IMR-90 (cell line): ENCODE results near the gene ENTPD3. TPM values are rescaled to one million over a fixed set of nuclear protein-coding genes. Genes with fewer than 3 reads are reported as not detected.

ENCODE experiments used
- ATAC-seq: fragments of 200-7000 bp; cut with Tn5 transposase; 2 replicates; pipeline ENCODE4 v1.9.1; 2020; ENCODE audit warnings: low read depth, mild to moderate bottlenecking, moderate library complexity
- BruUV-seq: library from RNA; stranded (reverse); fragments of 400-500 nt; replicated peaks from 2 replicates; lab custom pipeline; 2021; lab: Mats Ljungman, UMichigan
- CTCF ChIA-PET: fragments of 300-600 bp; formaldehyde crosslinking; extraction: SDS; loops from one replicate; lab custom pipeline; 2021; ENCODE audit warnings: antibody characterized with exemption; lab: Yijun Ruan, JAX
- POLR2A ChIA-PET: fragments of 300-600 bp; sonication (Branson Sonifier 250); formaldehyde crosslinking; loops from one replicate; lab custom pipeline; 2022; ENCODE audit warnings: antibody characterized with exemption; ENCODE audit not compliant: unreplicated experiment; lab: Charles Lee
- DNase-seq: peaks from one replicate; pipeline ENCODE4 v3.0.0; 2013
- H2AFZ ChIP-seq: replicated peaks from 2 replicates; pipeline ENCODE3; 2013; ENCODE audit warnings: low read length, mild to moderate bottlenecking; ENCODE audit not compliant: poor library complexity
- H2AK5ac ChIP-seq: 2 replicates; pipeline ENCODE4 v1.6.1; 2013; ENCODE audit warnings: low read depth, low read length, inconsistent platforms
- H2AK9ac ChIP-seq: replicated peaks from 2 replicates; pipeline ENCODE3; 2013; ENCODE audit warnings: mild to moderate bottlenecking, low read depth, low read length, moderate library complexity; ENCODE audit not compliant: poor library complexity
- H2BK120ac ChIP-seq: 2 replicates; pipeline ENCODE4 v1.6.1; 2013; ENCODE audit warnings: low read depth, low read length, inconsistent platforms
- H2BK15ac ChIP-seq: 3 replicates; pipeline ENCODE4 v1.6.1; 2013; ENCODE audit warnings: low read depth, low read length, inconsistent platforms
- H2BK20ac ChIP-seq: 2 replicates; pipeline ENCODE4 v1.6.1; 2013; ENCODE audit warnings: low read depth, mild to moderate bottlenecking, inconsistent platforms, low read length, moderate library complexity
- H2BK5ac ChIP-seq: 2 replicates; pipeline ENCODE4 v1.6.1; 2013; ENCODE audit warnings: mild to moderate bottlenecking, low read depth, low read length, inconsistent platforms; ENCODE audit not compliant: poor library complexity, severe bottlenecking
- H3K14ac ChIP-seq: replicated peaks from 2 replicates; pipeline ENCODE4 v1.6.1; 2013; ENCODE audit warnings: low read depth, low read length, inconsistent platforms
- H3K18ac ChIP-seq: 2 replicates; pipeline ENCODE4 v1.6.1; 2013; ENCODE audit warnings: low read depth, low read length, control low read depth
- H3K23ac ChIP-seq: 2 replicates; pipeline ENCODE4 v1.6.1; 2013; ENCODE audit warnings: low read depth, low read length, inconsistent platforms
- H3K27ac ChIP-seq: 2 replicates; pipeline ENCODE4 v1.5.1; 2013; ENCODE audit warnings: mild to moderate bottlenecking, control low read depth, low read length; ENCODE audit not compliant: insufficient read depth
- H3K27me3 ChIP-seq: 2 replicates; pipeline ENCODE4 v1.6.1; 2013; ENCODE audit warnings: low read length; ENCODE audit not compliant: control insufficient read depth, insufficient read depth
- H3K36me3 ChIP-seq: 2 replicates; pipeline ENCODE4 v1.6.1; 2013; ENCODE audit warnings: low read length, mixed read lengths; ENCODE audit not compliant: control insufficient read depth, insufficient read depth
- H3K4ac ChIP-seq: 2 replicates; pipeline ENCODE4 v1.6.1; 2013; ENCODE audit warnings: low read depth, low read length, inconsistent platforms
- H3K4me1 ChIP-seq: 2 replicates; pipeline ENCODE4 v1.6.1; 2013; ENCODE audit warnings: low read length, mixed read lengths; ENCODE audit not compliant: control insufficient read depth, insufficient read depth
- H3K4me2 ChIP-seq: 2 replicates; pipeline ENCODE4 v1.6.1; 2013; ENCODE audit warnings: low read depth, mild to moderate bottlenecking, control low read depth, low read length, moderate library complexity
- H3K4me3 ChIP-seq: 2 replicates; pipeline ENCODE4 v1.5.1; 2013; ENCODE audit warnings: low read depth, mild to moderate bottlenecking, control low read depth, low read length, moderate library complexity; ENCODE audit not compliant: insufficient read depth
- H3K56ac ChIP-seq: 2 replicates; pipeline ENCODE4 v1.6.1; 2013; ENCODE audit warnings: low read length, inconsistent platforms; ENCODE audit not compliant: insufficient read depth; ENCODE audit errors: extremely low read depth
- H3K79me1 ChIP-seq, 2 experiments: 2 replicates each; pipeline ENCODE4 v1.6.1; 2013; ENCODE audit warnings: low read length in 2 of 2, inconsistent platforms in 1 of 2, low read depth in 1 of 2
- H3K9ac ChIP-seq: 2 replicates; pipeline ENCODE4 v1.6.1; 2013; ENCODE audit warnings: low read depth, low read length, control low read depth
- H3K9me1 ChIP-seq: 2 replicates; pipeline ENCODE4 v1.6.1; 2013; ENCODE audit warnings: low read length, inconsistent platforms; ENCODE audit not compliant: insufficient read depth
- H3K9me3 ChIP-seq: 2 replicates; pipeline ENCODE4 v1.6.1; 2013; ENCODE audit warnings: low read length; ENCODE audit not compliant: control insufficient read depth, insufficient read depth
- H4K20me1 ChIP-seq: 2 replicates; pipeline ENCODE4 v1.6.1; 2013; ENCODE audit warnings: low read length, inconsistent platforms; ENCODE audit not compliant: insufficient read depth
- H4K5ac ChIP-seq: 2 replicates; pipeline ENCODE4 v1.6.1; 2013; ENCODE audit warnings: mild to moderate bottlenecking, low read depth, low read length, control low read depth
- H4K8ac ChIP-seq, 2 experiments: 2 replicates each; pipeline ENCODE4 v1.6.1; 2013; ENCODE audit warnings: low read depth in 2 of 2, low read length in 2 of 2, control low read depth in 1 of 2, inconsistent platforms in 1 of 2
- H4K91ac ChIP-seq: 2 replicates; pipeline ENCODE4 v1.6.1; 2013; ENCODE audit warnings: low read depth, low read length, inconsistent platforms; ENCODE audit not compliant: insufficient read depth
- BHLHE40 ChIP-seq: fragments of 150-350 bp; IDR thresholded peaks from 2 replicates; pipeline ENCODE4 v1.6.1; 2016; ENCODE audit warnings: mild to moderate bottlenecking, low read depth, low read length
- CEBPB ChIP-seq: IDR thresholded peaks from 2 replicates; pipeline ENCODE4 v1.6.1; 2012; ENCODE audit warnings: low read depth, low read length, improper control_type of control experiment
- CHD1 ChIP-seq: IDR thresholded peaks from 2 replicates; pipeline ENCODE4 v1.6.1; 2012; ENCODE audit warnings: low read depth, low read length, improper control_type of control experiment
- ELK1 ChIP-seq: fragments of 150-350 bp; IDR thresholded peaks from 2 replicates; pipeline ENCODE4 v1.6.1; 2016; ENCODE audit warnings: low read depth, mild to moderate bottlenecking, low read length, moderate library complexity, borderline replicate concordance
- FOS ChIP-seq: fragments of 150-350 bp; IDR thresholded peaks from 2 replicates; pipeline ENCODE4 v1.6.1; 2016; ENCODE audit warnings: low read depth, low read length
- MAFK ChIP-seq: IDR thresholded peaks from 2 replicates; pipeline ENCODE4 v1.6.1; 2012; ENCODE audit warnings: low read depth, low read length, improper control_type of control experiment
- MAZ ChIP-seq: IDR thresholded peaks from 2 replicates; pipeline ENCODE4 v1.6.1; 2012; ENCODE audit warnings: low read depth, mild to moderate bottlenecking, low read length, improper control_type of control experiment, moderate library complexity, borderline replicate concordance
- MXI1 ChIP-seq: IDR thresholded peaks from 2 replicates; pipeline ENCODE4 v1.6.1; 2012; ENCODE audit warnings: low read depth, mild to moderate bottlenecking, low read length, moderate library complexity, borderline replicate concordance
- NFE2L2 ChIP-seq: fragments of 150-350 bp; IDR thresholded peaks from 2 replicates; pipeline ENCODE4 v1.6.1; 2016; ENCODE audit warnings: low read depth, mild to moderate bottlenecking, low read length
- POLR2A ChIP-seq: IDR thresholded peaks from 2 replicates; pipeline ENCODE4 v1.6.1; 2012; ENCODE audit warnings: mild to moderate bottlenecking, low read depth, low read length
- RAD21 ChIP-seq: IDR thresholded peaks from 2 replicates; pipeline ENCODE4 v1.6.1; 2012; ENCODE audit warnings: low read length, improper control_type of control experiment
- RCOR1 ChIP-seq: IDR thresholded peaks from 2 replicates; pipeline ENCODE4 v1.6.1; 2012; ENCODE audit warnings: mild to moderate bottlenecking, low read length, improper control_type of control experiment; ENCODE audit not compliant: insufficient replicate concordance
- RFX5 ChIP-seq: IDR thresholded peaks from 2 replicates; pipeline ENCODE4 v1.8.0; 2012; ENCODE audit warnings: low read depth, mild to moderate bottlenecking, low read length, moderate library complexity
- SMC3 ChIP-seq: fragments of 150-350 bp; IDR thresholded peaks from 2 replicates; pipeline ENCODE4 v1.6.1; 2016; ENCODE audit warnings: low read depth, mild to moderate bottlenecking, antibody characterized with exemption, low read length, moderate library complexity
- WGBS, 2 experiments: methylation state at CpG; one replicate each; pipeline versions ENCODE4 v1.1.5 to v1.1.7; 2013; ENCODE audit warnings: missing lambda C conversion rate in 2 of 2; ENCODE audit not compliant: insufficient read length in 1 of 2; ENCODE audit errors: extremely low coverage in 2 of 2; 5-methylcytosine and 5-hydroxymethylcytosine counted together
- dilution Hi-C: fragments of 300-500 bp; cut with HindIII; formaldehyde crosslinking; loops from one replicate; pipeline ENCODE4 v1.14.3; 2018; ENCODE audit warnings: low sequenced_read_pairs; ENCODE audit not compliant: unreplicated experiment
- in situ Hi-C: fragments of 300-500 bp; cut with MboI; formaldehyde crosslinking; loops from 3 replicates; pipeline ENCODE4 v1.14.3; 2019; ENCODE audit warnings: low sequenced_read_pairs, inconsistent platforms, mixed read lengths
- intact Hi-C: fragments of 100-400 bp; cut with micrococcal nuclease; formaldehyde crosslinking; loops from 2 replicates; pipeline ENCODE4 v1.10.0; 2022
- polyA plus RNA-seq, 3 experiments: library from polyadenylated mRNA; depleted of rRNA; stranded (reverse); fragments of >200 nt; gene quantifications; 2 replicates each; pipeline ENCODE4 v1.2.3, GENCODE V29; 2012; ENCODE audit warnings: low replicate concordance in 1 of 3
- total RNA-seq: library from RNA; depleted of rRNA; stranded (reverse); fragments of >200 nt; gene quantifications from 2 replicates; pipeline ENCODE4 v1.2.3, GENCODE V29; 2012
- TF ChIP-seq, protein P1 (sequence below): conservative IDR thresholded peaks from 2 replicates; pipeline ENCODE4 v1.5.1; 2012; ENCODE audit warnings: mild to moderate bottlenecking, low read depth, low read length, improper control_type of control experiment
- TF ChIP-seq, protein P2 (sequence below): fragments of 150-350 bp; IDR thresholded peaks from 2 replicates; pipeline ENCODE4 v1.6.1; 2017; ENCODE audit warnings: mild to moderate bottlenecking, antibody characterized with exemption, low read length, low read depth

Gene ENTPD3
- total and polyA plus RNA-seq, 2 of the 4 experiments (the other 2 are of a cell fraction): not detected

GRCh38 chr3:40417845-40418543 lies 31.0 kb downstream of the ENTPD3 start:
- no peaks in the 10 kb centered on the region for H3K9me1 ChIP-seq
- WGBS, 2 experiments: no CpG with 5 or more reads among the region's 2 CpGs
- no peak overlapping the region for H2BK20ac ChIP-seq
- H3K4me2 ChIP-seq: no peak overlapping the region
- no peak overlapping the region for H2AFZ ChIP-seq
- H4K5ac ChIP-seq: no peak overlapping the region
- H3K9me3 ChIP-seq: no peaks in the 10 kb centered on the region
- H2BK15ac ChIP-seq: no peak overlapping the region
- H3K18ac ChIP-seq: no peak overlapping the region
- no peak overlapping the region for H3K56ac ChIP-seq
- H3K36me3 ChIP-seq: no peaks in the 10 kb centered on the region
- no peak overlapping the region for H4K91ac ChIP-seq
- no peaks in the 10 kb centered on the region for H3K79me1 ChIP-seq
- H2BK120ac ChIP-seq: no peak overlapping the region
- ChIA-PET POLR2A (no interaction called here), CTCF (no interaction called here)
- no peak overlapping the region for H4K8ac ChIP-seq
- H3K4me3 ChIP-seq: no peak overlapping the region
- in situ Hi-C loops (no loop called here), dilution Hi-C loops (no loop called here), intact Hi-C loops (no loop called here)
- no peaks in the 10 kb centered on the region; the same call in 1 of the 2 replicates for H3K27me3 ChIP-seq
- no peaks in the 10 kb centered on the region for H3K4me1 ChIP-seq
- TF ChIP-seq CEBPB (no peak), SMC3 (no peak), FOS (no peak), CHD1 (no peak), MAFK (no peak), MAZ (no peak), POLR2A (no peak), NFE2L2 (no peak), BHLHE40 (no peak), RFX5 (no peak), MXI1 (no peak), RCOR1 (no peak), ELK1 (no peak), RAD21 (no peak)
- TF ChIP-seq, protein P1, sequence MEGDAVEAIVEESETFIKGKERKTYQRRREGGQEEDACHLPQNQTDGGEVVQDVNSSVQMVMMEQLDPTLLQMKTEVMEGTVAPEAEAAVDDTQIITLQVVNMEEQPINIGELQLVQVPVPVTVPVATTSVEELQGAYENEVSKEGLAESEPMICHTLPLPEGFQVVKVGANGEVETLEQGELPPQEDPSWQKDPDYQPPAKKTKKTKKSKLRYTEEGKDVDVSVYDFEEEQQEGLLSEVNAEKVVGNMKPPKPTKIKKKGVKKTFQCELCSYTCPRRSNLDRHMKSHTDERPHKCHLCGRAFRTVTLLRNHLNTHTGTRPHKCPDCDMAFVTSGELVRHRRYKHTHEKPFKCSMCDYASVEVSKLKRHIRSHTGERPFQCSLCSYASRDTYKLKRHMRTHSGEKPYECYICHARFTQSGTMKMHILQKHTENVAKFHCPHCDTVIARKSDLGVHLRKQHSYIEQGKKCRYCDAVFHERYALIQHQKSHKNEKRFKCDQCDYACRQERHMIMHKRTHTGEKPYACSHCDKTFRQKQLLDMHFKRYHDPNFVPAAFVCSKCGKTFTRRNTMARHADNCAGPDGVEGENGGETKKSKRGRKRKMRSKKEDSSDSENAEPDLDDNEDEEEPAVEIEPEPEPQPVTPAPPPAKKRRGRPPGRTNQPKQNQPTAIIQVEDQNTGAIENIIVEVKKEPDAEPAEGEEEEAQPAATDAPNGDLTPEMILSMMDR: no peak
- TF ChIP-seq, protein P2, sequence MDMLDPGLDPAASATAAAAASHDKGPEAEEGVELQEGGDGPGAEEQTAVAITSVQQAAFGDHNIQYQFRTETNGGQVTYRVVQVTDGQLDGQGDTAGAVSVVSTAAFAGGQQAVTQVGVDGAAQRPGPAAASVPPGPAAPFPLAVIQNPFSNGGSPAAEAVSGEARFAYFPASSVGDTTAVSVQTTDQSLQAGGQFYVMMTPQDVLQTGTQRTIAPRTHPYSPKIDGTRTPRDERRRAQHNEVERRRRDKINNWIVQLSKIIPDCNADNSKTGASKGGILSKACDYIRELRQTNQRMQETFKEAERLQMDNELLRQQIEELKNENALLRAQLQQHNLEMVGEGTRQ: no peak
- H2AK5ac ChIP-seq: no peak overlapping the region
- no peak overlapping the region for H2AK9ac ChIP-seq
- BruUV-seq: no TSS peak
- no peak overlapping the region for H3K23ac ChIP-seq
- H3K27ac ChIP-seq: no peak overlapping the region
- H4K20me1 ChIP-seq: no peaks in the 10 kb centered on the region
- no peak for ATAC-seq
- no peak overlapping the region for H3K4ac ChIP-seq
- no peak overlapping the region for H2BK5ac ChIP-seq
- no peak for DNase-seq
- no peak overlapping the region for H3K14ac ChIP-seq
- H3K9ac ChIP-seq: no peak overlapping the region
